Amygdala (tissue), 56 donors: ENCODE data around the gene DESI2.
A peak's percentile ranks its signal among the peaks of the same experiment; 100 is the strongest.
"Not testable (repeated sequence)": the region's sequence is repeated elsewhere in the genome, so short reads cannot be mapped to it uniquely, and the experiment has no call there.

Experiments
- DNase-seq, 56 donors: peaks; one replicate each; lab custom pipeline; 2025; lab: John Stamatoyannopoulos, UW

DESI2 gene

DNA sequence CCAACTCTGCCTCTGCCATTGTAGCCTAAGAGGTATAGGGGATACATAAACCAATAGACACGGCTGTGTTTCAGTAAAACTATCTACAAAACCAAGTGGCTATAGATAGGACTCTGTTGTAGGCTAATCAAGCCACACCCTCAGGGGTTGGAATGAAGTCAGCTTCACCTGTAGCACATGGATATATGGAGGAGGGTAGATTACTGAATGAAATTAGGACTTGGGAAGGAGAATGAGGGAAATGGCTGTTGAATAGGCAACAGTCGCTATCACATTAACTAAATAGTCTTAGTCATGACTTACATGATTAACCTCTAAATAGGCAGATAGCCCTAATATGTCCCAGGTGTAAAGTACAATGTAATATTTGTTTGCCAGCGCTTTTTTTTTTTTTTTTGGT is 49.7 kb downstream of the DESI2 start:
- DNase-seq, result no peak

GRCh38 chr1:244704107-244704506 is 51.2 kb downstream of the DESI2 start:
- no peak for DNase-seq

GRCh38 chr1:244705261-244706234 is 52.6 kb downstream of the DESI2 start:
- no peak for DNase-seq

- no peak for DNase-seq
These were observed 56.1 kb downstream of the DESI2 start for GRCh38 chr1:244709076-244709475.

GRCh38 chr1:244709476-244710368 is 56.8 kb downstream of the DESI2 start:
- DNase-seq, result no peak

DNA sequence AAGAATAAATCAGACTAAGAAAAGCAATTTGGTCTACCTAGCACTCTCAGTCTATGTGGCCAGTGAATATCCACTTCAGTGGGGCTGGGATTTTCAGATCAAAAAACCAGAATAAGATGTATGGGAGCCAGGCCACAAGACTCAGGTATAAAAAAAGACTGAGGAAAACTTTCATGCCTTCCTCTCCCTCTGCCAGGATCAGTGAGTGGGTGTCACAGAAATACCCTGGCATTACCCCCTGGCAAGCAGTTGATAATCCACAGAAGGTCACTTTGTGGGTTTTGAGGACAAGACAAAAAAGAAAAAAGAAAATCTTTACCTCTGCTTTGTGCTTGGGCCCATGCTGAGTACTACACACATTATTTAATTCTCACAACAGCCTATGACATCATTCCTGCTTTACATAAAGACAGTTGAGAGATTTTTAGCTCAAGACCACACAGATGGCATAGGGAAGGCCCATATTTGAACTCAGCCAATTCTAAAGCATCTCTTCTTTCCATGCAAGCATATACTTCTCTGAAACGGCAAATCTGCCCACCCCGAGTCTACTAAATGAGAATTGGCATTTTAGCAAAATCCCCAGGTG is 57.6 kb downstream of the DESI2 start:
- DNase-seq, result no peak

- DNase-seq, result no peak
These were observed 59.7 kb downstream of the DESI2 start for GRCh38 chr1:244712669-244713068.

DNA sequence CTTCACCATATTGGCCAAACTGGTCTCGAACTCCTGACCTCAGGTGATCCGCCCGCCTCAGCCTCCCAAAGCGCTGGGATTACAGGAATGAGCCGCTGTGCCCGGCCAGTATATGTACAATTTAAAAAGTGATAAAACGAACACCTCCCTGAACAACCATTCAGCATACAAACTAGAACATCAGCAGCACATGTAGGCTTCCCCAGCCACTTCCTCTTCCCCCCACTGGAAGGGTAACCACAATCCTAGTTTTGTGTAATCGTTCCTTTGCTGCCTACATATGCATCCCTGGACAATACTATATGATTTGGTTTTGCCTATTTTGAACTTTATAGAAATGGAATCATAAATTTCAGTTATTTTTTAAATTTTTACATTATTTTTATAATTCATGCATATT is 60.4 kb downstream of the DESI2 start:
- no peak for DNase-seq

- no peak for DNase-seq
These were observed 75.0 kb downstream of the DESI2 start for GRCh38 chr1:244727871-244728474.

GRCh38 chr1:244730153-244730933 is 77.4 kb downstream of the DESI2 start:
- DNase-seq, result peak in 22 of 56 donors; percentile 4 to 36 (median 18)

GRCh38 chr1:244730934-244731434 is 78.1 kb downstream of the DESI2 start:
- DNase-seq, result no peak

DNA sequence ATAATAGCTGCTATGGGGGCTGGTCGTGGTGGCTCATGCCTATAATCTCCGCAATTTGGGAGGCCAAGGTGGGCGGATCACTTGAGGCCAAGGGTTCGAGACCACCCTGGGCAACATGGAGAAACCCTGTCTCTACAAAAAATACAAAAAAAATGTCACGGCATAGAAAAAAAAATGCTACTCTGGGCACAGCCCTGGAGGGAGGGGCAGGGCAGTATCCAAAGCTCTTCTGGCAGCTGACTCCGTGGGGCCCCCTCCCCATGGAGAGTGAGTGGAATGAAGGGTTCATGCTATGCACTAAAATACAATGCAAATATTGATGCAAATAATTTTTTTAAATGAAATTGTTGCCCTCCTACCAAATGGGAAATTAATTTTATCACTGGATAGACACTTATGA is 78.7 kb downstream of the DESI2 start:
- no peak for DNase-seq

DNA sequence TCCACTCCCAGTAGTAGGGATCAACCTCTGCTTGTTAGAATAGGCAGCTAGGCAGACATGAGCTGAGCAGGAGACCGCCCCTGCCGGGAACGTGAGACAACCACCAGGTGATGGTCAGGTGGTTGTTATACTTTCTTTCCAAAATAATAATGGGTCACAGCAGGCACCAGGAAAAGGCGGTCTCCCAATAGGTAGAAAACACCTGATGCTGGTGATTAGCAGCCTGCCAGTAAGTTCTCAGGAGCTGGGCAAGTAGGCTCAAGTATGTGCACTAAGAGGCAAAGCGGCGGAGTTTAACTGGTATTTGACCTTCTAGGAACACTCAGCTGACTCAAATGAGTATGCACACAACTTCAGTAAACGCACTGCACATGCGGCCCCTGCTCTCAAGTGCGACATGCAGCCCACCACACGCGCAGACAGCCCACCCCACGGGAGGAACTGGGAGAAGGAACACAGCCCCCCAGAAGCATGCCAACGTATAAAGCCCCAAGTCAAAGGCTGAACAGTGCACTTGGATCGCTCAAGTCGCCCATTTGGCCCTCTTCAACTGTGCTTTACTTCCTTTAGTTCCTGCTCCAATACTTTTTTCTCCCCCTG is 80.0 kb downstream of the DESI2 start:
- DNase-seq, result no peak

DNA sequence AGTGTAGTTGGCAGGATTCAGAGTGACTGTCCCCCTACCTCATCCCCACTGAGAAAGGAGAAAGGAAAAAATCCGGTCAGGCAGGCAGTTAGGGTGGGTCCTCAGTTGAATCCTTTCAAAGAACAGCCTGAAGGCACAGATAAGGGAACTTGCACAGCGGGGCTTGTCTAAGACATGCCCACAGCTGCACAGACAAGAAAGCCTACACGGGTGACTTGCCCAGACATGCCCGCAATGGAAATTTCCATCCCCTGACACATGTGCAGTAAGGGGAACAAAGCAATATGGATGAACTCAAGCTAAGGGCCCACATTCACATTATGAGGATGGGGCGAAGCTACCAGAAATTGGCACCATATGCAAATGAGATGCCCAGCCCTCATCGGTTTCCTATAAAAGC is 82.5 kb downstream of the DESI2 start:
- no peak for DNase-seq

DNA sequence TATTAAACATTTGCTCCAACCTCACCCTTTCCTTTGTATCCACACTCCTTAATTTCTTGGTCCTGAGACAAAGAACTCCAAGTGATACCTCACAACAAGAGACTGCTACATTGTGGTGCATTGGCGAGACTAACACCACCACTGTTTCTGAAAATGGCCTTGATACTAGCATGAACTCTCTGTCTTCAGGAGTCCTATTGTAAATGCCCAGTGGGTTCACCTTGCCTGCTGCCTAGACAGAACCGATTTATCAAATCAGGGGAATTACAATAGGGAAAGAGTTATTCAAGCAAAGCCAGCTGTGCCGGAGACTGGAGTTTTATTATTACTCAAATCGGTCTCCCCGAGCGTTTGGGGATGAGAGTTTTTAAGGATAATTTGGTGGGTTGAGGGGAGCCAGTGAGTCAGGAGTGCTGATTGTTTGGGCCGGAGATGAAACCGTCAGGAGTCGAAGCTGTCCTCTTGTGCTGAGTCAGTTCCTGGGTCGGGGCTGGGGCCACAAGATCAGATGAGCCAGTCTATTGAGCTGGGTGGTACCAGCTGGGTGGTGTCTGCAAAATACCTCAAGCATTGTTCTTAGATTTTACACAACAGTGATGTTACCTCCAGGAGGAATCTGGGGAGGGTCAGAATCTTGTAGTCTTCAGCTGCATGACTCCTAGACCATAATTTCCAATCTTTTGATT is 83.1 kb downstream of the DESI2 start:
- DNase-seq, result no peak

DNA sequence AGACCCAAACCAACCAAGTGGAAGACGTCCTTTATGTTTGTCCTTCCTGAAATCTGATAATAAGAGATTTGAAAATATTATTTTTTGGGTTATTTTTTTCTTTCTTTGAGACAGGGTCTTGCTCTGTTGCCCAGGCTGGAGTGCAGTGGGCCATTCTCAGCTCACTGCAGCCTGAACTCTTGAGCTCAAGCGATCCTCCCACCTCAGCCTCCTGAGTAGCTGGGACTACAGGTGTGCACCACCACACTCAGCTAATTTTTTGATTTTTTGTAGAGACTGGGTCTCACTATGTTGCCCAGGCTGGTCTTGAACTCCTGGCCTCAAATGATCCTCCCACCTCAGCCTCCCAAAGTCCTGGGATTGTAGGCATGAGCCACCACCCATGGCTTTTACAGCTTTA is 86.2 kb downstream of the DESI2 start:
- DNase-seq, result not testable (repeated sequence)

GRCh38 chr1:244740027-244740617 is 87.2 kb downstream of the DESI2 start:
- DNase-seq, result not testable (repeated sequence)

GRCh38 chr1:244741692-244742091 is 88.8 kb downstream of the DESI2 start:
- no peak for DNase-seq
